Stimulated activated naive CD8-positive, alpha-beta T cell treated with anti-CD3 and anti-CD28 coated beads, Interleukin-15, Interleukin-2, amounts not matched to agents 100 ng/mL and 50 ng/mL, for 24 hours (primary cell): ENCODE data around the gene ZBED6.
"Not testable (repeated sequence)": the region's sequence is repeated elsewhere in the genome, so short reads cannot be mapped to it uniquely, and the experiment has no call there.

Experiments used
- H3K27ac Mint-ChIP-seq: one replicate; pipeline ENCODE4 v1.8.0; 2021; ENCODE audit warnings: mild to moderate bottlenecking, mixed read lengths
- H3K27me3 Mint-ChIP-seq: one replicate; pipeline ENCODE4 v1.8.0; 2021; ENCODE audit warnings: mixed read lengths
- H3K36me3 Mint-ChIP-seq: one replicate; pipeline ENCODE4 v1.8.0; 2021; ENCODE audit warnings: low read depth, mixed read lengths
- H3K4me1 Mint-ChIP-seq: one replicate; pipeline ENCODE4 v1.8.0; 2021; ENCODE audit warnings: low read depth, mixed read lengths
- H3K4me3 Mint-ChIP-seq: one replicate; pipeline ENCODE4 v1.8.0; 2021; ENCODE audit warnings: mild to moderate bottlenecking, mixed read lengths
- H3K9me3 Mint-ChIP-seq: one replicate; pipeline ENCODE4 v1.8.0; 2021; ENCODE audit warnings: mixed read lengths

ZBED6 gene, protein sequence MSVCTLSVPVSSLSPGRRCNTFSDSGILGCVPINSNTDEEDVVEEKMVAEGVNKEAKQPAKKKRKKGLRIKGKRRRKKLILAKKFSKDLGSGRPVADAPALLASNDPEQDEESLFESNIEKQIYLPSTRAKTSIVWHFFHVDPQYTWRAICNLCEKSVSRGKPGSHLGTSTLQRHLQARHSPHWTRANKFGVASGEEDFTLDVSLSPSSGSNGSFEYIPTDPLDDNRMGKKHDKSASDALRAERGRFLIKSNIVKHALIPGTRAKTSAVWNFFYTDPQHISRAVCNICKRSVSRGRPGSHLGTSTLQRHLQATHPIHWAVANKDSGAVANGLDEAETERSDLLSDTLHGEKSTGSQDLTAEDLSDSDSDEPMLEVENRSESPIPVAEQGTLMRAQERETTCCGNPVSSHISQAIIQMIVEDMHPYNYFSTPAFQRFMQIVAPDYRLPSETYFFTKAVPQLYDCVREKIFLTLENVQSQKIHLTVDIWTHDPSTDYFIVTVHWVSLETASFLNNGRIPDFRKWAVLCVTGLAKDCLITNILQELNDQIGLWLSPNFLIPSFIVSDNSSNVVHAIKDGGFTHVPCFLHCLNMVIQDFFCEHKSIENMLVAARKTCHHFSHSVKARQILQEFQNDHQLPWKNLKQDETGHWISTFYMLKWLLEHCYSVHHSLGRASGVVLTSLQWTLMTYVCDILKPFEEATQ (N-terminal part only)

DNA sequence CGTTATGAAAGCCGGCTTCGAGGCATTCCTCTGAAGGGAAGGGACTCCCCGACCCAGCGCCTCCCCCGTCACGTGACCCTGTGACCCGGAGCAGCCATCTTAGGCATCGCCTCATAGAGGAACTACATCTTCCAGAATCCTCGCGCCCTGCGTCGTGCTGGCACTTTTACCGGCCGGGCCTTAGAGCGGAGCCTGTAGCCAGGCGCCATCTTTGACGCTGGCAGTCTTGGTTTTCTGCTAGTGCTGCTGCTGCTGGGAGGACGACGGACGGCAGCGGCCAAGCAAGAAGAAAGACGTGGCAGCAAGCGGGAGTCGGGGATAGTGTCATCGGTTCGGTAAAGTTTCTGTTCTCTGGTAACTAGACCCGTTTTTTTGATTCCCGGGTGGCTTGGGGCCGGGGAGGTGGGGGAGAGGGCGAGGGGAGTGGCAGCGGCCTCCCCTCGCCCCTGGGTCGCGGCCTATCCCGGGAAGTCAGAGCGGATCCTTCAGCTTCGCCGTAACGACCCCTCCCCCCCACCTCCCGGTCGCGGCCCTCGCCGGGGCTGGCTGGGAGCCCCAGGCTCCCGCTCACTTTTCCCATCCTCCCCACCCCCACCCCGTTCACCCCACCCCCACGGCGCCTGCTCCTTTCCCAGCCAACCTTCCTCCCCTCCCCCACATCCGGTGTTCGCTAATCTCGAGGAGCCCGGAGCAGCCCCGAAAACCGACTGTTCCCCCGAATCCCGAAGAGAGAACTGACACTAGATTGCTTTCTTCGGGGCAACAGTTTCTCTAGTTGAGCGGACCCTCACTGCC is at the start of gene ZBED6, which contains the start of gene ZC3H11A:
Gene ZBED6, plus strand, starts transcription at position 183 of the 795 bp plus-strand sequence. CDS start 1,900 bp downstream, outside the sequence.
Gene ZC3H11A, plus strand, starts transcription at position 183 of the 795 bp plus-strand sequence. CDS start 21,448 bp downstream, outside the sequence.
- Mint-ChIP-seq H3K4me3 (peak within 1 kb of the TSS; percentile 94), H3K4me1 (peaks cover 50% of the 10 kb centered on the region), H3K27ac (peak within 1 kb of the TSS; percentile 97), H3K27me3 (no peaks in the 10 kb centered on the region), H3K9me3 (peaks cover 8% of the 10 kb centered on the region), H3K36me3 (peaks cover 42% of the 10 kb centered on the region)

DNA sequence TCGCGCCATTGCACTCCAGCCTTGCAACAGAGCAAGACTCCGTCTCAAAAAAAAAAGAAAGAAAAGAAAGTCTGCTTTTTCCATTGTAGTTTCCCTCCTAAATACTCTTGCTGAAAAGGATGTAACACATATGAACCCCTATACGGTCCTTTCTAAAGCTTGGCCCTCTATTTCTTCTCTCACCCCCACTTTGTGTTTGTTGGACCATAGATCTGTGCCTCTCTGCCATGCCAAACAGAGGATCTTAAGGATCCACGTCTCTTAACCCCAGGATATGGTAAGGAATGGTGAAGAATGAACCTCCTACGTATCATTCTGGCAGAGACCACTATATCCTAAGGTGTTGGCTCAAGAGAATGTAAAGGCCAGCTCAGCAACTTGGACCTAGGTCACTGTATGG is 49.1 kb upstream of the ZBED6 start:
- peaks cover 8% of the 10 kb centered on the region for H3K36me3 Mint-ChIP-seq
- H3K4me3 Mint-ChIP-seq, result no peak overlapping the region
- H3K27me3 Mint-ChIP-seq, result no peaks in the 10 kb centered on the region
- no peaks in the 10 kb centered on the region for H3K9me3 Mint-ChIP-seq
- no peak overlapping the region for H3K27ac Mint-ChIP-seq
- peaks cover 17% of the 10 kb centered on the region for H3K4me1 Mint-ChIP-seq

DNA sequence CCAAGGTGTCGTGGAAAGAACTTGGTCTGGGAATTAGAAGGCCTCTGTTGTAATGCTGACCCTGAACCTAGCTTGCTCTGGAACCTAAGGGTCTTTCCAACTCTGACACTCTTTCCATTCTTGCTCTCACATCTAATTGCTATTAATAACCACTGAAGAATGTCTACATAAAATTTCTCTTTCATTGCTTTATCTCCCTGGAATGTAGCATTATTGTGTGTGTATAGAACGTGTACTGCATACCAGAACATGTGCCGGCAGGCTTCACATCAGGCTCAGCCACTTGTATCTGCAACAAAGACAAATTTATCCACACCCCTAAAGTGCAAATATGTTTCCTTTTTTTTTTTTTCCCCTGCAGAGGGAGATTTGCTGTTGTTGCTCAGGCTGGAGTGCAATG is 44.4 kb upstream of the ZBED6 start:
- Mint-ChIP-seq H3K9me3 (no peaks in the 10 kb centered on the region), H3K27me3 (no peaks in the 10 kb centered on the region), H3K36me3 (no peaks in the 10 kb centered on the region), H3K27ac (no peak overlapping the region), H3K4me3 (no peak overlapping the region), H3K4me1 (peaks cover 30% of the 10 kb centered on the region)

DNA sequence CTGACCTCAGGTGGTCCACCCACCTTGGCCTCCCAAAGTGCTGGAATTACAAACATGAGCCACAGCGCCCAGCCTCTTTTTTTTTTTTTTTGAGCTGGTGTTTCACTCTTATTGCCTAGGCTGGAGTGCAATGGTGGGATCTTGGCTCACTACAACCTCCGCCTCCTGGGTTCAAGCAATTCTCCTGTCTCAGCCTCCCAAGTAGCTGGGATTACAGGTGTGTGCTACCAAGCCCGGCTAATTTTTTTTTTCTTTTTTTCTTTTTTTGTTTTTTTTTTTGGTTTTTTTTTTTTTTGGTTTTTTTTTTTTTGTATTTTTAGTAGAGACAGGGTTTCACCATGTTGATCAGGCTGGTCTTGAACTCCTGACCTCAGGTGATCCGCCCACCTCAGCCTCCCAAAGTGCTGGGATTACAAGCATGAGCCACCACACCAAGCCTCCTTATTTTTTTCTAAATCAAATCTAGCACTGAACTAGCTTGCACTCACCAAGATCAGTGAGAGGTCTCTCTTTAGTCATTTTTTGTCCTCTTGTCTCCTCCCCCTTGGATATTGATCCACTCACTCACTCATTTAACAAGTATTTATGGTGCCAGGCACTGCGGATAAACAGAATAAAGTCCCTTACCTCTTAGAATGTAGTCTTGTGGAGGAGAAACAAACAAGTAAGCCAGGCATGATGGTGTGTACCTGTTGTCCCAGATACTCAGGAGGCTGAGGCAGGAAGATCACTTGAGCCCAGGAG is 43.6 kb upstream of the ZBED6 start:
- H3K4me1 Mint-ChIP-seq, result peaks cover 37% of the 10 kb centered on the region
- H3K4me3 Mint-ChIP-seq, H3K9me3 Mint-ChIP-seq, H3K27me3 Mint-ChIP-seq, H3K36me3 Mint-ChIP-seq, H3K27ac Mint-ChIP-seq: not testable (repeated sequence)

DNA sequence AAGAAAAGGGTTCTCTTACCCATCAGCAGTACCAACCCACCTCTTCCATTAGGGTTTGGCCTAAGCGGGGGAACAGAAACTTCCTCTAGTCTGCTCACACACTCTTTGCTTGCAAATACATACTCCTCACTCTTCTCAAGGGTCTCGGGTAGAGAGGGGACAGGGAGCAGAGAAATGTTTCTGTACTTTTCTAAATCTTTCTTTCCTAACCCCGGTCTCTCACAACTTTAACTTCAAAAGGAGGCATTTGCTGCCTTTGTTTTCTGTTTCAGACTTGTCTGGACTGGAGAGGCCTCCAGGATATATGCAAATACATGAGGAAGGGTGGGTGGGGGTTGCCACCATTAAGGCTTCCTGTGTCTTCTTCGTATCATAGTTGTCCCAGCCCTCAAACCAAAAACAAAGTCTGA is 41.0 kb upstream of the ZBED6 start:
- H3K4me1 Mint-ChIP-seq, result peaks cover 39% of the 10 kb centered on the region
- no peaks in the 10 kb centered on the region for H3K36me3 Mint-ChIP-seq
- peak overlapping the region; percentile 6 for H3K4me3 Mint-ChIP-seq
- H3K27me3 Mint-ChIP-seq, result no peaks in the 10 kb centered on the region
- peak overlapping the region; percentile 92 for H3K27ac Mint-ChIP-seq
- H3K9me3 Mint-ChIP-seq, result no peaks in the 10 kb centered on the region

DNA sequence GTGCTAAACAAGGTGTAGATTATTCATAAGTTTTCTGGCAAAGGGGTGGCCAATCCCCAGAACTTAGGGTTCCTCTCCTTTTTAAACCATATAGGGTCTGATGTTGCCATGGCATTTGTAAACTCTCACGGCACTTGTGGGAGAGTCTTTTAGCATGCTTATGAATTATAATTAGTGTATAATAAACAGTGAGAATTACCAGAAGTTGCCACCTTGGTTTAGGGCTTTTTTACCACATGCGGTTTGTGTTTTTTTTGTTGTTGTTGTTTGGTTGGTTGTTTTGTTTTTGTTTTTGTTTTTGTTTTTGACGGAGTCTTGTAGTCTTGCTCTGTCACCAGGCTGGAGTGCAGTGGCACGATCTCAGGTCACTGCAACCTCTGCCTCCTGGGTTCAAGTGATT is 39.4 kb upstream of the ZBED6 start:
- H3K4me3 Mint-ChIP-seq, result no peak overlapping the region
- H3K4me1 Mint-ChIP-seq, result peaks cover 39% of the 10 kb centered on the region
- no peaks in the 10 kb centered on the region for H3K27me3 Mint-ChIP-seq
- H3K27ac Mint-ChIP-seq, result no peak overlapping the region
- H3K9me3 Mint-ChIP-seq, result no peaks in the 10 kb centered on the region
- no peaks in the 10 kb centered on the region for H3K36me3 Mint-ChIP-seq

DNA sequence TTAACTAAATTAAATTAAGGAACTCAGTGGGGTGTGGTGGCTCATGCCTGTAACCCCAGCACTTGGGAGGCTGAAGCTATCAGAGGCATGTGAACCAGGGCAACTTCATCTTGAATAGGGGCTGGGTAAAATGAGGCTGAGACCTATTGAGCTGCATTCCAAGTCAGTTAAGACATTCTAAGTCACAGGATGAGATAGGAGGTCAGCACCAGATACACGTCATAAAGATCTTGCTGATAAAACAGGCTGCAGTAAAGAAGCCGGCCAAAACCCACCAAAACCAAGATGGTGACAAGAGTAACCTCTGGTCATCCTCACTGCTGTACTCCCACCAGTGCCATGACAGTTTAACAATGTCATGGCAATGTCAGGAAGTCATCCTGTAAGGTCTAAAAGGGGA is 36.7 kb upstream of the ZBED6 start:
- H3K9me3 Mint-ChIP-seq, H3K4me3 Mint-ChIP-seq, H3K27ac Mint-ChIP-seq, H3K36me3 Mint-ChIP-seq, H3K27me3 Mint-ChIP-seq: not testable (repeated sequence)
- H3K4me1 Mint-ChIP-seq, result peaks cover 49% of the 10 kb centered on the region

DNA sequence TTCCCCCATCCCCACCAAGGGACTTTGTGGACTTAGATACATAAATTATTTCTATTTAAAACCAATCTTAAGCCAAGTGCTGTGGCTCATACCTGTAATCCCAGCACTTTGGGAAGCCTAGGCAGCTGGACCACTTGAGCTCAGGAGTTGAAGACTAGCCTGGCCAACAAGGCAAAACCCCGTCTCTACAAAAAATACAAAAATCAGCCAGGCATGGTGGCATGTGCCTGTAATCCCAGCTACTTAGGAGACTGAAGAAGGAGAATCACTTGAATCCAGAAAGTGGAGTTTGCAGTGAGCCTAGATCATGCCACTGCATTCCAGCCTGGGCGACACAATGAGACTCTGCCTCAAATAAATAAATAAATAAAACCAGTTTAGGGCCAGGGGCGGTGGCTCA is 34.9 kb upstream of the ZBED6 start:
- Mint-ChIP-seq H3K36me3 (peaks cover 1% of the 10 kb centered on the region), H3K9me3 (no peaks in the 10 kb centered on the region), H3K4me1 (peaks cover 49% of the 10 kb centered on the region), H3K4me3 (no peak overlapping the region), H3K27ac (no peak overlapping the region), H3K27me3 (no peaks in the 10 kb centered on the region)

DNA sequence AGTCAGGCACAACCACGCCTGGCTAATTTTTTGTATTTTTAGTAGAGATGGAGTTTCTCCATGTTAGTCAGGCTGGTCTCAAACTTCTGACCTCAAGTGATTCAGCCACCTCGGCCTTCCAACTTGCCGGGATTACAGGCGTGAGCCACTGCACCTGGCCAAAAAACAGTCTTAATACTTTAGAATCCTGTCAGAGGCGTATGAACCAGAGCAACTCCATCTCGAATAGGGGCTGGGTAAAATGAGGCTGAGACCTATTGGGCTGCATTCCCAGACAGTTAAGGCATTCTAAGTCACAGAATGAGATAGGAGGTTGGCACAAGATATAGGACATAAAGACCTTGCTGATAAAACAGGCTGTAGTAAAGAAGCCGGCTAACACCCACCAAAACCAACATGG is 33.5 kb upstream of the ZBED6 start:
- not testable (repeated sequence) for H3K27me3 Mint-ChIP-seq, H3K9me3 Mint-ChIP-seq, H3K36me3 Mint-ChIP-seq, H3K4me3 Mint-ChIP-seq
- Mint-ChIP-seq H3K4me1 (peaks cover 47% of the 10 kb centered on the region), H3K27ac (peak overlapping the region; percentile 100)

DNA sequence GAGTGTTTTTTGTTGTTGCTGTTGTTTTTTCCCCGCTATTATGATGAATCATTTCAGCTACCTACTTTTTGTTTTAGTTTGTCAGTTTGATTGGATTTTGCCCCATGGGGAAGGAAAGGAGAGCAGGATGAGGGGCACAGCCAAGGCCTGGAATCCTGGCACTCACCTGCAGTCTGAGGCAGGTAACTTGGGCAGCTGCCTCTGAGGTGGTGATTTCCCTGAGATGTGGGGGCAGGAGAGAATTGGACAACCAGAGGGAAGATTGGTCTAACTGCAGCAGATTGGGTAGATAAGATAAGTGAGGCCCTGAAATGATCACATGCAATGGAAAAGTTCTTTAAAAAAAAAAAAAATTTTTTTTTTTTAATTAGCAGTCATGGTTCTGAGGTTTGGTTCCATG is 31.9 kb upstream of the ZBED6 start:
- peak overlapping the region; percentile 34 for H3K4me3 Mint-ChIP-seq
- H3K27me3 Mint-ChIP-seq, result no peaks in the 10 kb centered on the region
- no peaks in the 10 kb centered on the region for H3K9me3 Mint-ChIP-seq
- H3K27ac Mint-ChIP-seq, result peak overlapping the region; percentile 100
- peaks cover 56% of the 10 kb centered on the region for H3K4me1 Mint-ChIP-seq
- peaks cover 14% of the 10 kb centered on the region for H3K36me3 Mint-ChIP-seq

DNA sequence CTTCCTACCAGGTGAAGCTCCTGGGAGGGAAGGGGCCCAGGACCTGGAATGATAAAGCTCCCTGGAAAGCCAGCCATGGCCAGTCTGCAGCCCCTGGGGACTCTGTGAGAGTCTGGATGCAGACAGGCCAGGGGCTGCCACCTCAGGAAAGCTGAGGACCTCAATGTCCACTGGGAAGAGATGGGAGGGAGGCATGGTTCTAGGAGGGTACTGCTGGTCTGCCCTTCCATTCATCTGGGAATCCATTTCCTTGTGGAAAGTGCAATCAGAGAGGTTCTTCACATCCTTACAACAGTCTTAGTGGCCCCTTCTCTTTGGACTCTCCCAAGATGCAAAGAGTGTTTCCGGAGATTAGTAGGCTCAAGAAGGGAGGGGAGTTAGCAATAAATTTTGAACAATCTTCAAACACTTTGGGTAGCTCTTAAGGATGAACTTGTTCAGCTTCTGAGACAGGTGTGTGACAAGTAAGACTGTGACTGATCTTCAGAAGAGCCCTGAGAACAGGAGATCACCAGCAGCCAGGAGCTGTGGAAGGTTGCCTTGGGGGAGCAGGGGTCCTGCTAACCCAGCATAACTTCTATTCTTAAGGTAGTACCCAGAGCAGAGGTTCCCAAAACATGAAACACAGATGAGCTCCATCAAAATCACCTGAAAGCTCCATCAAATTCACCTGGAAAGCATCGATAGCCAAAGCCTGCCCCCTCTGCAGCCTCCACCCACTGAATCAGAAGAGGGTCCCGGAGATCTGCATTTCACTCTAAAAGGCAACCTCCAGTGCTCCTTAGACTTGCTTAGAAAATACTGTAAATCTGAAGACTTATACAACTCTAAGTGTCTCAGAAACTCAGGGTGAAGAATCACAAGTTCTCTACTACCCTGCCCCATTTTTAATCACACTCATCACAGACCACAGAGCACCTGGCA is 31.1 kb upstream of the ZBED6 start:
- Mint-ChIP-seq H3K4me1 (peaks cover 60% of the 10 kb centered on the region), H3K36me3 (peaks cover 16% of the 10 kb centered on the region), H3K27me3 (no peaks in the 10 kb centered on the region), H3K4me3 (peak overlapping the region; percentile 99), H3K9me3 (no peaks in the 10 kb centered on the region), H3K27ac (peak overlapping the region; percentile 100)

DNA sequence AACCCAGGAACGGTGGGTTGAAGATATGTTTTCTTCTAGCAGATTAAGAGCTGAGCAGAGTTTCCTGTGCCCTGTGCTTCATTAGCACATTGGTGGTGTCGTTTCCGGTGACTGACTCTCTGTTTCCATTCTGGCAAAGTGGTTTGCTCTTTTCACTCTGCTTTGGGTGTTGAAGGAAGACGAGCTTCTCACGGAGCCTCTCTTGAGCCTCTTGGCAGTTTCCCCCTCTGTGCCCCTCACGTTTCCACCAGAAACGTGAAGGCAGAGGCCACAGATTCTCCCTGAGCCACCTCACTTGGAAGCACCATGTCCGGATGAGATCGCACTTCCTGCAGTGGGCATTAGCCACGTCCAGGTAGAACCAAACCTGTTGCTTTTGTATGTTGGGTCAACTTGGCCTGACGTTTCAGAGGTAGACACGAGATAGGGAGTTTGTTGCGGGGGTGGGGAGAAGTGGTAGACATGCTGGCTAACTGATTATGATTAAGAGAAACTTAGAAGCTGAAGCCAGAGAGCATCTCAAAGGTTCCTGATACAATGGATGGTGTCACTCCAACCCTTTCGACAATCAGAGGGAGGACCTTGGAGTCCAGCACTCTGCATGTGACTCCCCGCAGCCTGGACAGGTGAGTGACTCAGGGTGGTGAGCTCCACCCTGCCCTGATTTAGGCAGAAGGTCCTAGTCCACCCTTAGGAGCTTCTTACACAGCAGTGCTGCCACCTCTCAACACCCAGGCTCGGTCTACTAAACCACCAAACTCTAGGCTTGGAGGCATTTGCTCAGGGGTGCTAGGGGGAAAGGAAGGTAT is 30.2 kb upstream of the ZBED6 start, which contains the start of gene LAX1:
Gene LAX1, plus strand, starts transcription at position 155 of the 809 bp plus-strand sequence. Its CDS starts 383 bp downstream, at position 538.
- peak within 1 kb of the TSS; percentile 100 for H3K27ac Mint-ChIP-seq
- H3K9me3 Mint-ChIP-seq, result no peaks in the 10 kb centered on the region
- no peaks in the 10 kb centered on the region for H3K27me3 Mint-ChIP-seq
- peak within 1 kb of the TSS; percentile 99 for H3K4me3 Mint-ChIP-seq
- peaks cover 16% of the 10 kb centered on the region for H3K36me3 Mint-ChIP-seq
- H3K4me1 Mint-ChIP-seq, result peaks cover 60% of the 10 kb centered on the region

DNA sequence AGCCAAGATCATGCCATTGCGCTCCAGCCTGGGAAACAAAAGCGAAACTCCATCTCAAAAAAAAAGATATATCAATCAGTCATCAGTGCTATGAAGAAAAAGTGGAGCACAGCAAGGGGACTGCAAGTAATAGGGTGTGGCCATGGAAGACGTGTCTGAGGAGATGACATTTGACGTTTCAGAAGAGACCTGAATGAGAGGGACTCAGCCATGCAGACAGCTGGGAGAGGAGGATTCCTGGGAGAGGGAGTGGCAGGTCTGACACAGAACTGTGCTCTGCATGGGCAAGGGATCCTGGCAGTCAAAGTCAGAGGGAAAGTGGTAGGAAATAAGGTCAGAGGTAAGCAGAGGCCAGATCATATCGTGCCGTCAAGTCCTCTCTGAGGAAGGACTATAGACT is 27.2 kb upstream of the ZBED6 start:
- peaks cover 33% of the 10 kb centered on the region for H3K36me3 Mint-ChIP-seq
- H3K27ac Mint-ChIP-seq, result peak overlapping the region; percentile 86
- H3K9me3 Mint-ChIP-seq, result no peaks in the 10 kb centered on the region
- H3K4me3 Mint-ChIP-seq, result peak overlapping the region; percentile 50
- H3K27me3 Mint-ChIP-seq, result no peaks in the 10 kb centered on the region
- peaks cover 53% of the 10 kb centered on the region for H3K4me1 Mint-ChIP-seq
